HEK293T (cell line): Measurements from ENCODE around the gene SQOR.

Source experiments
- BHLHE40 ChIP-seq: fragments of 450-650 bp; IDR thresholded peaks from 2 replicates; pipeline ENCODE4 v1.6.1; 2016; ENCODE audit warnings: mild to moderate bottlenecking, moderate library complexity, borderline replicate concordance
- CTBP1 ChIP-seq: fragments of 450-650 bp; IDR thresholded peaks from 2 replicates; pipeline ENCODE4 v1.6.1; 2016; ENCODE audit warnings: borderline replicate concordance
- ELF4 ChIP-seq: fragments of 450-650 bp; IDR thresholded peaks from 2 replicates; pipeline ENCODE4 v1.6.1; 2017; ENCODE audit warnings: antibody characterized with exemption
- FOXA1 ChIP-seq: fragments of 450-650 bp; IDR thresholded peaks from 2 replicates; pipeline ENCODE4 v1.6.1; 2016; ENCODE audit warnings: mild to moderate bottlenecking
- FOXK2 ChIP-seq: fragments of 450-650 bp; IDR thresholded peaks from 2 replicates; pipeline ENCODE4 v1.6.1; 2016; ENCODE audit warnings: mild to moderate bottlenecking
- HDGF ChIP-seq: fragments of 450-650 bp; IDR thresholded peaks from 2 replicates; pipeline ENCODE4 v1.6.1; 2017; ENCODE audit warnings: antibody characterized with exemption, borderline replicate concordance
- SP1 ChIP-seq: fragments of 450-650 bp; IDR thresholded peaks from 2 replicates; pipeline ENCODE4 v1.6.1; 2017
- SUZ12 ChIP-seq: fragments of 450-650 bp; IDR thresholded peaks from 2 replicates; pipeline ENCODE4 v1.6.1; 2016; ENCODE audit warnings: mild to moderate bottlenecking
- TARDBP ChIP-seq: fragments of 450-650 bp; IDR thresholded peaks from 2 replicates; pipeline ENCODE4 v1.6.1; 2016
- ZNF384 ChIP-seq: fragments of 450-650 bp; IDR thresholded peaks from 2 replicates; pipeline ENCODE4 v1.6.1; 2016

DNA sequence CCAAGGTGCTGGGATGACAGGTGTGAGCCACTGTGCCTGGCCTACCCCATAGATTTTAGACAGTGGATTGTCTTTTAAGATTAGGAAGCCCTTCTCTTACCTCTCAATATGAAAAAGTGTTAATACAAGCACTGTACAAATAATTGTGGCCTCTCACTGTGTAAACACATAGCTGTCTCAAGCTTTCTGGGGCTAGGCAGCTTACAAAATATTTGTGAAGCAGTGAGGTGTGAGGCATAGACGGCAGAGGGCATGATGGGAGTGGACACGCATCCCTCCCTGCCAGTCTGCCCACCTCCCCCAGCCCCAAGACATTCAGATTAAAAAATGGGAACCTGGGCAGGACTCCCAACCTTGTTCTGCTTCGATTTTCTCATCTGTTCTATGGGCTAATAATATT lies 34.6 kb downstream of the SQOR start:
- no peak for TF ChIP-seq SP1
- TF ChIP-seq BHLHE40: no peak
- TF ChIP-seq SUZ12: no peak
- TF ChIP-seq HDGF: no peak
- TF ChIP-seq FOXA1: no peak
- no peak for TF ChIP-seq ELF4
- no peak for TF ChIP-seq ZNF384
- TF ChIP-seq TARDBP: no peak
- TF ChIP-seq FOXK2: no peak
- TF ChIP-seq CTBP1: no peak
